ENCODE measurements around the gene BLVRB.
"Not testable (repeated sequence)": the region's sequence is repeated elsewhere in the genome, so short reads cannot be mapped to it uniquely, and the experiment has no call there.

BLVRB gene

GRCh38 chr19:40411958-40412499 is 53.5 kb downstream of the BLVRB start:
- Histone ChIP-seq H3K79me2 (ENCODE audit: insufficient read depth, low read length) (no peaks in the 10 kb centered on the region), H3K36me3 (ENCODE audit: insufficient read depth, low read length) (no peaks in the 10 kb centered on the region), H4K20me1 (ENCODE audit: insufficient read depth, low read length, poor library complexity, severe bottlenecking) (no peaks in the 10 kb centered on the region), H3K4me3 (ENCODE audit: low read length, poor library complexity, severe bottlenecking) (no peak overlapping the region), H3K9ac (ENCODE audit: low read depth, low read length, poor library complexity, severe bottlenecking) (no peak overlapping the region), H2AFZ (ENCODE audit: low read length) (no peak overlapping the region), H3K9me3 (ENCODE audit: insufficient read depth, low read depth, low read length) (no peaks in the 10 kb centered on the region), H3K27me3 (ENCODE audit: insufficient read depth, low read length, poor library complexity, severe bottlenecking) (no peaks in the 10 kb centered on the region), H3K9me2 (replicated peaks; ENCODE audit: low read depth, low read length) (no peaks in the 10 kb centered on the region), H3K4me2 (ENCODE audit: low read depth, low read length, poor library complexity, severe bottlenecking) (no peak overlapping the region), H3K4me1 (ENCODE audit: insufficient read depth, low read length, poor library complexity, severe bottlenecking) (peaks cover 12% of the 10 kb centered on the region), H3F3A (ENCODE audit: low read depth) (no peaks in the 10 kb centered on the region)
- no peak for TF ChIP-seq EZH2phosphoT487 (IDR thresholded peaks at IDR 0.05; ENCODE audit: borderline replicate concordance)
- TF ChIP-seq, protein P1, sequence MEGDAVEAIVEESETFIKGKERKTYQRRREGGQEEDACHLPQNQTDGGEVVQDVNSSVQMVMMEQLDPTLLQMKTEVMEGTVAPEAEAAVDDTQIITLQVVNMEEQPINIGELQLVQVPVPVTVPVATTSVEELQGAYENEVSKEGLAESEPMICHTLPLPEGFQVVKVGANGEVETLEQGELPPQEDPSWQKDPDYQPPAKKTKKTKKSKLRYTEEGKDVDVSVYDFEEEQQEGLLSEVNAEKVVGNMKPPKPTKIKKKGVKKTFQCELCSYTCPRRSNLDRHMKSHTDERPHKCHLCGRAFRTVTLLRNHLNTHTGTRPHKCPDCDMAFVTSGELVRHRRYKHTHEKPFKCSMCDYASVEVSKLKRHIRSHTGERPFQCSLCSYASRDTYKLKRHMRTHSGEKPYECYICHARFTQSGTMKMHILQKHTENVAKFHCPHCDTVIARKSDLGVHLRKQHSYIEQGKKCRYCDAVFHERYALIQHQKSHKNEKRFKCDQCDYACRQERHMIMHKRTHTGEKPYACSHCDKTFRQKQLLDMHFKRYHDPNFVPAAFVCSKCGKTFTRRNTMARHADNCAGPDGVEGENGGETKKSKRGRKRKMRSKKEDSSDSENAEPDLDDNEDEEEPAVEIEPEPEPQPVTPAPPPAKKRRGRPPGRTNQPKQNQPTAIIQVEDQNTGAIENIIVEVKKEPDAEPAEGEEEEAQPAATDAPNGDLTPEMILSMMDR (conservative IDR thresholded peaks at IDR 0.05; ENCODE audit: low read length): no peak

- Histone ChIP-seq H2AFZ (ENCODE audit: low read length) (no peak overlapping the region), H3K4me3 (ENCODE audit: low read length, poor library complexity, severe bottlenecking) (no peak overlapping the region)
These were observed 54.3 kb downstream of the BLVRB start for GRCh38 chr19:40411125-40411842.

DNA sequence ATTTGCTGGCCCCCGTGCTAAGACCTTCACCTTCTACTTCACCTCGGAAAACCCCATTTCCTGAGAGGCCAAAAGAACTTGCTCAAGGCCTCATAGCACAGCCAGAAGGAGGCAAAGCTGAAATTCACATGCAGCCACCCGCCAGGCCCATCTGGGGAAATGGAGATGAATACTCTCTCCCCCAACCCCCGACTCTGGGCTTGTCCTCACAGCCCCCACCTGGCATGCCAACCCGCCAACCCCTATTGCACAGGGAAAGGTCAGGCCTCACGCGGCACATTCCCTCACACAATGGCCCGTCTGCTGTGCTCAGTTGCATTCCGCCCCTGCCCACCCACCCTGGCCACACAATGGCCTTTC is 55.5 kb downstream of the BLVRB start:
- H3F3A ChIP-seq (ENCODE audit: low read depth): no peaks in the 10 kb centered on the region
- TF ChIP-seq, protein P1 (conservative IDR thresholded peaks at IDR 0.05; ENCODE audit: low read length): no peak
- no peak for TF ChIP-seq EZH2phosphoT487 (IDR thresholded peaks at IDR 0.05; ENCODE audit: borderline replicate concordance)
- H3K9me2 ChIP-seq (replicated peaks; ENCODE audit: low read depth, low read length): no peaks in the 10 kb centered on the region
- no peak overlapping the region for H3K4me2 ChIP-seq (ENCODE audit: low read depth, low read length, poor library complexity, severe bottlenecking)
- H3K27me3 ChIP-seq (ENCODE audit: insufficient read depth, low read length, poor library complexity, severe bottlenecking): no peaks in the 10 kb centered on the region
- no peak overlapping the region for H2AFZ ChIP-seq (ENCODE audit: low read length)
- no peaks in the 10 kb centered on the region for H3K79me2 ChIP-seq (ENCODE audit: insufficient read depth, low read length)
- H4K20me1 ChIP-seq (ENCODE audit: insufficient read depth, low read length, poor library complexity, severe bottlenecking): no peaks in the 10 kb centered on the region
- H3K9me3 ChIP-seq (ENCODE audit: insufficient read depth, low read depth, low read length): no peaks in the 10 kb centered on the region
- H3K4me1 ChIP-seq (ENCODE audit: insufficient read depth, low read length, poor library complexity, severe bottlenecking): peaks cover 12% of the 10 kb centered on the region
- no peak overlapping the region for H3K4me3 ChIP-seq (ENCODE audit: low read length, poor library complexity, severe bottlenecking)
- no peak overlapping the region for H3K9ac ChIP-seq (ENCODE audit: low read depth, low read length, poor library complexity, severe bottlenecking)
- no peaks in the 10 kb centered on the region for H3K36me3 ChIP-seq (ENCODE audit: insufficient read depth, low read length)

More at GRCh38 chr19:40411125-40411842, 54.3 kb downstream of the BLVRB start:
- Histone ChIP-seq H3K9me2 (replicated peaks; ENCODE audit: low read depth, low read length) (no peaks in the 10 kb centered on the region), H3K27me3 (ENCODE audit: insufficient read depth, low read length, poor library complexity, severe bottlenecking) (no peaks in the 10 kb centered on the region), H3K9ac (ENCODE audit: low read depth, low read length, poor library complexity, severe bottlenecking) (no peak overlapping the region), H3F3A (ENCODE audit: low read depth) (no peaks in the 10 kb centered on the region), H3K4me1 (ENCODE audit: insufficient read depth, low read length, poor library complexity, severe bottlenecking) (peaks cover 12% of the 10 kb centered on the region), H4K20me1 (ENCODE audit: insufficient read depth, low read length, poor library complexity, severe bottlenecking) (no peaks in the 10 kb centered on the region), H3K9me3 (ENCODE audit: insufficient read depth, low read depth, low read length) (no peaks in the 10 kb centered on the region), H3K79me2 (ENCODE audit: insufficient read depth, low read length) (no peaks in the 10 kb centered on the region), H3K36me3 (ENCODE audit: insufficient read depth, low read length) (no peaks in the 10 kb centered on the region), H3K4me2 (ENCODE audit: low read depth, low read length, poor library complexity, severe bottlenecking) (no peak overlapping the region)
- TF ChIP-seq EZH2phosphoT487 (IDR thresholded peaks at IDR 0.05; ENCODE audit: borderline replicate concordance): no peak
- TF ChIP-seq, protein P1 (conservative IDR thresholded peaks at IDR 0.05; ENCODE audit: low read length): no peak

- not testable (repeated sequence) for H3K9me3 ChIP-seq (ENCODE audit: insufficient read depth, low read depth, low read length); H3K27me3 ChIP-seq (ENCODE audit: insufficient read depth, low read length, poor library complexity, severe bottlenecking); H2AFZ ChIP-seq (ENCODE audit: low read length); H3K4me2 ChIP-seq (ENCODE audit: low read depth, low read length, poor library complexity, severe bottlenecking); H3K4me3 ChIP-seq (ENCODE audit: low read length, poor library complexity, severe bottlenecking); H3K36me3 ChIP-seq (ENCODE audit: insufficient read depth, low read length); H3K4me1 ChIP-seq (ENCODE audit: insufficient read depth, low read length, poor library complexity, severe bottlenecking); H4K20me1 ChIP-seq (ENCODE audit: insufficient read depth, low read length, poor library complexity, severe bottlenecking); H3K9me2 ChIP-seq (replicated peaks; ENCODE audit: low read depth, low read length); H3K79me2 ChIP-seq (ENCODE audit: insufficient read depth, low read length); H3F3A ChIP-seq (ENCODE audit: low read depth); H3K9ac ChIP-seq (ENCODE audit: low read depth, low read length, poor library complexity, severe bottlenecking)
These were observed 57.0 kb downstream of the BLVRB start for GRCh38 chr19:40408598-40408925.

Data from Loucy (cell line).